DND-41 (cell line): ENCODE results near the gene PXN.
A peak's percentile ranks its signal among the peaks of the same experiment; 100 is the strongest.

Source experiments
- ATAC-seq: fragments of 200-7000 bp; cut with Tn5 transposase; 3 replicates; pipeline ENCODE4 v1.9.1; 2021; ENCODE audit warnings: low read depth; ENCODE audit not compliant: insufficient read depth
- DNase-seq: peaks from one replicate; pipeline ENCODE4 v3.0.0-alpha.2; 2020
- H2AFZ ChIP-seq: 2 replicates; pipeline ENCODE4 v1.6.0; 2012; ENCODE audit warnings: low read depth, low read length
- H3K27ac ChIP-seq: 2 replicates; pipeline ENCODE4 v1.5.1; 2012; ENCODE audit warnings: low read length, inconsistent platforms
- H3K27me3 ChIP-seq: fragments of 200-600 bp; sonication (generic); 2 replicates; pipeline ENCODE4 v1.6.0; 2012; ENCODE audit warnings: low read length, mild to moderate bottlenecking, inconsistent platforms; ENCODE audit not compliant: insufficient read depth, poor library complexity
- H3K36me3 ChIP-seq: 2 replicates; pipeline ENCODE4 v1.5.1; 2012; ENCODE audit warnings: low read length, inconsistent platforms; ENCODE audit not compliant: insufficient read depth
- H3K4me1 ChIP-seq: 2 replicates; pipeline ENCODE4 v1.5.1; 2012; ENCODE audit warnings: mild to moderate bottlenecking, low read length; ENCODE audit not compliant: insufficient read depth
- H3K4me2 ChIP-seq: 2 replicates; pipeline ENCODE4 v1.6.0; 2012; ENCODE audit warnings: mild to moderate bottlenecking, moderate library complexity, low read length, inconsistent platforms; ENCODE audit not compliant: insufficient read depth
- H3K4me3 ChIP-seq, 2 experiments: fragments of 200-600 bp in 1 of 2; shearing (Covaris generic) in 1 of 2; 2 replicates each; pipeline ENCODE4 v1.5.1; 2012 to 2016; ENCODE audit warnings: inconsistent platforms in 2 of 2, low read length in 2 of 2, mild to moderate bottlenecking in 2 of 2, low read depth in 1 of 2, moderate library complexity in 1 of 2
- H3K79me2 ChIP-seq: 2 replicates; pipeline ENCODE4 v1.6.0; 2012; ENCODE audit warnings: low read length, inconsistent platforms; ENCODE audit not compliant: insufficient read depth
- H3K9ac ChIP-seq: 2 replicates; pipeline ENCODE4 v1.6.0; 2012; ENCODE audit warnings: low read depth, mild to moderate bottlenecking, inconsistent platforms, low read length, moderate library complexity
- H3K9me3 ChIP-seq: 2 replicates; pipeline ENCODE4 v1.5.1; 2012; ENCODE audit warnings: low read length, moderate library complexity, mild to moderate bottlenecking, inconsistent platforms; ENCODE audit not compliant: insufficient read depth, severe bottlenecking
- H4K20me1 ChIP-seq: 2 replicates; pipeline ENCODE4 v1.6.0; 2012; ENCODE audit warnings: low read length; ENCODE audit not compliant: insufficient read depth
- EZH2 ChIP-seq: IDR thresholded peaks from 3 replicates; pipeline ENCODE4 v1.6.1; 2012; ENCODE audit warnings: borderline replicate concordance, low read depth, mild to moderate bottlenecking, moderate library complexity, low read length, inconsistent platforms; ENCODE audit not compliant: severe bottlenecking
- TF ChIP-seq, protein P1 (sequence below): IDR thresholded peaks from 2 replicates; pipeline ENCODE4 v1.5.1; 2012; ENCODE audit warnings: borderline replicate concordance, low read length, moderate library complexity, mild to moderate bottlenecking; ENCODE audit not compliant: poor library complexity, severe bottlenecking; ENCODE audit errors: extremely low read depth

Gene PXN

DNA sequence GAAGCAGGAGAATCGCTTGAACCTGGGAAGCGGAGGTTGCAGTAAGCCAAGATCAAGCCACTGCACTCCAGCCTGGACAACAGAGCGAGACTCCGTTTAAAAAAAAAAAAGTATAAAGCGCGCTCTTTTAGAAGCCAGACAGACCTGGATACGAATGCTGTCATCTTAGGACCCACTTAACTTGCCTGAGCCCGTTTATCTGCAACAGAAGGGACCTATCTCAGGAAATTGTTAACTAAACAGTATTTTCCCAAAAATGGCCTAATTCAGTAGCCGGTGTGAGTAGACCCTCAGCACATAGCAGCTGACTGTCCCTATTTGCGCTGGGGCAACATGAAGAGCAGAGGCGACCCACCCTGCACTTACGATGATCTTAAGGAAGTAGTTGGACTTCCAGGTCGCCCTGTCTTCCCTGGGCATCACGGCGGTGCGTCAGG lies 65.1 kb downstream of the PXN start:
- no peak for ATAC-seq
- Histone ChIP-seq H3K27ac (peak overlapping the region; percentile 73), H3K36me3 (peaks cover 50% of the 10 kb centered on the region), H3K27me3 (no peaks in the 10 kb centered on the region), H4K20me1 (peaks cover 35% of the 10 kb centered on the region), H3K79me2 (peaks cover 63% of the 10 kb centered on the region), H2AFZ (no peak overlapping the region), H3K4me2 (peak overlapping the region; percentile 78), H3K9me3 (no peaks in the 10 kb centered on the region), H3K4me3 (peak overlapping the region; percentile 43 to 83), H3K9ac (peak overlapping the region; percentile 78), H3K4me1 (peaks cover 58% of the 10 kb centered on the region)
- TF ChIP-seq EZH2 = no peak
- TF ChIP-seq, protein P1, sequence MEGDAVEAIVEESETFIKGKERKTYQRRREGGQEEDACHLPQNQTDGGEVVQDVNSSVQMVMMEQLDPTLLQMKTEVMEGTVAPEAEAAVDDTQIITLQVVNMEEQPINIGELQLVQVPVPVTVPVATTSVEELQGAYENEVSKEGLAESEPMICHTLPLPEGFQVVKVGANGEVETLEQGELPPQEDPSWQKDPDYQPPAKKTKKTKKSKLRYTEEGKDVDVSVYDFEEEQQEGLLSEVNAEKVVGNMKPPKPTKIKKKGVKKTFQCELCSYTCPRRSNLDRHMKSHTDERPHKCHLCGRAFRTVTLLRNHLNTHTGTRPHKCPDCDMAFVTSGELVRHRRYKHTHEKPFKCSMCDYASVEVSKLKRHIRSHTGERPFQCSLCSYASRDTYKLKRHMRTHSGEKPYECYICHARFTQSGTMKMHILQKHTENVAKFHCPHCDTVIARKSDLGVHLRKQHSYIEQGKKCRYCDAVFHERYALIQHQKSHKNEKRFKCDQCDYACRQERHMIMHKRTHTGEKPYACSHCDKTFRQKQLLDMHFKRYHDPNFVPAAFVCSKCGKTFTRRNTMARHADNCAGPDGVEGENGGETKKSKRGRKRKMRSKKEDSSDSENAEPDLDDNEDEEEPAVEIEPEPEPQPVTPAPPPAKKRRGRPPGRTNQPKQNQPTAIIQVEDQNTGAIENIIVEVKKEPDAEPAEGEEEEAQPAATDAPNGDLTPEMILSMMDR = no peak
- DNase-seq = no peak

DNA sequence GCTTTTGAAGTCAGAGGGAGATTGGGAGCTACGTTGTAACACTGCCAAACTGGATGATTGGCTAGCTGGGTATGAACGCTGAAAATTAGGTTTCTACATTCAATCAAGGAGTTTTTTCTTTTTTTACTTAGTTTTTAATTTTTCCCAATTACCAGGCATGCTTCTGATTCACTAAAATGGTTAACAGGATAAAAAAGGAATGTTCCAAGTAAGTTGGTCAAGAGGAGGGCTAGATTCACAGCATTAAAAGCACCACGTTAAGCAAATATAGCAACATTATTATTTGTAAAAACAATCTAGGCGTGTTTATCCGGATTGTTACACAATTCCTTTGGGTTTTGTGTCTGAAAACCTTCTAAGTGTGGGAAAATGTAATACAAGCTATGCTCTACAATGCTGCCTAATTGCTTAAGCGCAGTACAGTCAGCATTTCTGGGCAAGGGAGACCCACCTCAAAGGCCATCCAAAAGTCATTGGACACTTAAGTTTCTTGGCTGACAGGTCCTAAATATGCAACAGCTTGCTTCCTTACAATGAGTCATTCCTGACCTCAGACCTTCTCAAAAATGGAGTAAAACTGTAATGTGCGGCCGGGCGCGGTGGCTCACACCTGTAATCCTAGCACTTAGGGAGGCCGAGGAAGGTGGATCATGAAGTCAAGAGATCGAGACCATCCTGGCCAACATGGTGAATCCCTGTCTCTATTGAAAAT lies 65.8 kb downstream of the PXN start:
- Histone ChIP-seq H3K9ac (peak overlapping the region; percentile 78), H3K36me3 (peaks cover 50% of the 10 kb centered on the region), H3K27ac (peak overlapping the region; percentile 73), H4K20me1 (peaks cover 35% of the 10 kb centered on the region), H3K4me1 (peaks cover 64% of the 10 kb centered on the region), H3K79me2 (peaks cover 69% of the 10 kb centered on the region), H3K4me3 (peak overlapping the region; percentile 43 to 83; a peak in 3 of 4 replicates), H2AFZ (no peak overlapping the region), H3K27me3 (no peaks in the 10 kb centered on the region), H3K4me2 (peak overlapping the region; percentile 78), H3K9me3 (no peaks in the 10 kb centered on the region)
- TF ChIP-seq EZH2 = no peak
- TF ChIP-seq, protein P1 = peak; percentile 2
- DNase-seq (no peak), ATAC-seq (no peak)

DNA sequence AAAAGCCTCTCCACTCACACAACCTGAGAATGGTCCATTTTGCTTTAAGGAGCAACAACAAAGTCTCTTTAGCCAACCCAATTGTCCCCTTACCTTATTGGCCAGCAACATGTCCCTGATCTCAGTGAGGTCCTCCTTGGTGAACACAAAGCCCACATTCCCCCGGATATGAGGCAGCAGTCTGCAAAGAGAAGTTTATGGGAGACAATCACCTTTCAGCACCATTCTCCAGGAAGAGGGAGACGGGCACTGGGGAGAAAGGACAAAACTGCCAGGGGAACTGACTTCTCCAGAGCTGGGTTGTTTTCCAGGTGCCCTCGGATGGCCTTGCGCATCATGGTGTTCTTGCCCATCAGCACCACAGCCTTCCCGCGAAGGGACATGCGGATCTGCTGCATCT lies 66.5 kb downstream of the PXN start:
- H3K79me2 ChIP-seq = peaks cover 76% of the 10 kb centered on the region
- no peak for TF ChIP-seq EZH2
- TF ChIP-seq, protein P1 = no peak

More for the DNA sequence above, 66.5 kb downstream of the PXN start:
- H3K9ac ChIP-seq = peak overlapping the region; percentile 78
- peak overlapping the region; percentile 62 for H3K27ac ChIP-seq
- H2AFZ ChIP-seq = no peak overlapping the region
- H3K36me3 ChIP-seq = peaks cover 50% of the 10 kb centered on the region
- H3K4me2 ChIP-seq = peak overlapping the region; percentile 78
- ATAC-seq (no peak), DNase-seq (no peak)
- H3K4me3 ChIP-seq = peak overlapping the region; percentile 43 to 83; a peak in 3 of 4 replicates
- no peaks in the 10 kb centered on the region for H3K27me3 ChIP-seq
- H4K20me1 ChIP-seq = peaks cover 35% of the 10 kb centered on the region
- H3K9me3 ChIP-seq = no peaks in the 10 kb centered on the region
- H3K4me1 ChIP-seq = peaks cover 64% of the 10 kb centered on the region
